ENCODE measurements around the gene TUBGCP6. TPM values are rescaled to one million over a fixed set of nuclear protein-coding genes. Genes with fewer than 3 reads are reported as not detected.
A peak's percentile ranks its signal among the peaks of the same experiment; 100 is the strongest.

The TUBGCP6 gene
- total RNA-seq, 1 experiment from 2014 or later, result 38.6 TPM

GRCh38 chr22:50272044-50272802 is 27.4 kb upstream of the TUBGCP6 start:
- intact Hi-C loops (cut with micrococcal nuclease), result no loop called here
- DNase-seq (ENCODE audit: low read depth, low spot score), result no peak
- ChIA-PET POLR2A (interaction anchor here (1.4 to 2.3 kb wide), 2 partner anchors 21 to 34 kb away, joined by 3 to 7 read pairs; partner anchors contain the start of gene HDAC10), CTCF (interaction anchor here (0.6 to 1.6 kb wide), 2 partner anchors 21 to 58 kb away, joined by 3 to 4 read pairs; partner anchors contain the start of gene HDAC10), RAD21 (ENCODE audit: low non-redundant PET in 1 of 2, low total read pairs in 2 of 2, uncharacterized antibody in 2 of 2, unreplicated experiment in 2 of 2) (no interaction called here)
- Histone ChIP-seq H4K20me1 (ENCODE audit: insufficient read depth) (no peaks in the 10 kb centered on the region), H3K9me3 (ENCODE audit: control insufficient read depth in 1 of 2, insufficient read depth in 1 of 2, low read depth in 1 of 2, low read length in 2 of 2) (peaks cover 4 to 11% of the 10 kb centered on the region in 2 experiments; a peak in 2 of 4 replicates), H3K36me3 (ENCODE audit: control insufficient read depth in 1 of 2, insufficient read depth in 2 of 2, low read length in 2 of 2) (peaks cover 9 to 24% of the 10 kb centered on the region in 2 experiments), H3K9ac (ENCODE audit: low read length) (no peak overlapping the region), H3K4me2 (ENCODE audit: low read length) (0 out of 2 replicates have a peak overlapping the region, but pooled peaks have one; percentile 97), H3K79me2 (ENCODE audit: insufficient read depth, low read length) (no peaks in the 10 kb centered on the region; the same call in 1 of the 2 replicates), H3K4me3 (replicated peaks in 1 of 2; ENCODE audit: low read depth in 1 of 2, low read length in 2 of 2) (no peak overlapping the region), H3K27me3 (ENCODE audit: insufficient read depth, low read length) (no peaks in the 10 kb centered on the region), H3K27ac (ENCODE audit: low read depth, low read length) (peak overlapping the region; percentile 22; the same call in 1 of the 2 replicates), H3K4me1 (ENCODE audit: control insufficient read depth in 1 of 2, insufficient read depth in 2 of 2, low read length in 2 of 2) (peaks cover 27 to 55% of the 10 kb centered on the region in 2 experiments), H2AFZ (ENCODE audit: low read depth, low read length, poor library complexity, severe bottlenecking) (no peak overlapping the region), H3K9me2 (ENCODE audit: insufficient read depth) (no peaks in the 10 kb centered on the region)
- no peak for TF ChIP-seq ZNF274 (IDR thresholded peaks at IDR 0.05; ENCODE audit: low read depth, low read length)
- no peak for TF ChIP-seq TCF7L2 (IDR thresholded peaks at IDR 0.05; ENCODE audit: borderline replicate concordance, extremely low read depth, insufficient read depth, insufficient read length)
- TF ChIP-seq CEBPB (IDR thresholded peaks at IDR 0.05; ENCODE audit: low read depth), result no peak
- TF ChIP-seq JUND (IDR thresholded peaks at IDR 0.05), result no peak
- no peak for TF ChIP-seq YY1 (IDR thresholded peaks at IDR 0.05; ENCODE audit: extremely low read depth, insufficient replicate concordance, low read depth, low read length)
- TF ChIP-seq RAD21 (IDR thresholded peaks at IDR 0.05; ENCODE audit: low read depth), result no peak
- TF ChIP-seq ZFX (IDR thresholded peaks at IDR 0.05), result no peak
- TF ChIP-seq ELF1 (IDR thresholded peaks at IDR 0.05; ENCODE audit: borderline replicate concordance, low read depth), result no peak
- TF ChIP-seq EZH2 (IDR thresholded peaks at IDR 0.05), result no peak
- no peak for TF ChIP-seq SIN3A (IDR thresholded peaks at IDR 0.05; ENCODE audit: low read depth)
- no TSS peak for BruUV-seq (replicated peaks)
- peak; percentile 4 for ATAC-seq

Data from HCT116 (cell line).